Measurements from ENCODE around the gene CYFIP1.

- TF ChIP-seq CTCF (conservative IDR thresholded peaks at IDR 0.05; ENCODE audit: low read depth, low read length) (no peak), EZH2 (IDR thresholded peaks at IDR 0.05; ENCODE audit: borderline replicate concordance, low read depth, low read length, poor library complexity, severe bottlenecking) (no peak)
These were observed 11.8 kb downstream of the CYFIP1 start for GRCh38 chr15:22968366-22968765.
